HEK293T (cell line): Measurements from ENCODE around the gene KLHDC10.

Experiments used
- ARNT ChIP-seq: fragments of 450-650 bp; IDR thresholded peaks from 2 replicates; pipeline ENCODE4 v1.6.1; 2017; ENCODE audit warnings: mild to moderate bottlenecking
- BHLHE40 ChIP-seq: fragments of 450-650 bp; IDR thresholded peaks from 2 replicates; pipeline ENCODE4 v1.6.1; 2016; ENCODE audit warnings: mild to moderate bottlenecking, moderate library complexity, borderline replicate concordance
- ELF4 ChIP-seq: fragments of 450-650 bp; IDR thresholded peaks from 2 replicates; pipeline ENCODE4 v1.6.1; 2017; ENCODE audit warnings: antibody characterized with exemption
- FOXM1 ChIP-seq: fragments of 450-650 bp; IDR thresholded peaks from 2 replicates; pipeline ENCODE4 v1.6.1; 2017; ENCODE audit warnings: mild to moderate bottlenecking, borderline replicate concordance
- NFRKB ChIP-seq: fragments of 450-650 bp; IDR thresholded peaks from 2 replicates; pipeline ENCODE4 v1.6.1; 2016; ENCODE audit warnings: mild to moderate bottlenecking, moderate library complexity
- TARDBP ChIP-seq: fragments of 450-650 bp; IDR thresholded peaks from 2 replicates; pipeline ENCODE4 v1.6.1; 2016

GRCh38 chr7:130096243-130096827, 26.0 kb downstream of the KLHDC10 start:
- no peak for TF ChIP-seq FOXM1
- no peak for TF ChIP-seq ELF4
- no peak for TF ChIP-seq NFRKB
- TF ChIP-seq TARDBP: no peak
- no peak for TF ChIP-seq ARNT
- TF ChIP-seq BHLHE40: no peak
